Hematopoietic multipotent progenitor cell treated with erythropoietin and hydrocortisone succinate and interleukin-3 and kit ligand, for 8 days (in vitro differentiated cells): ENCODE measurements around the gene MRPL36.
"Not testable (repeated sequence)": the region's sequence is repeated elsewhere in the genome, so short reads cannot be mapped to it uniquely, and the experiment has no call there.

Experiments used
- DNase-seq: peaks from one replicate; pipeline ENCODE4 v3.0.0-alpha.2; 2015

Gene MRPL36

GRCh38 chr5:1814183-1815020, 14.8 kb upstream of the MRPL36 start:
- no peak for DNase-seq

GRCh38 chr5:1810581-1811101, 11.0 kb upstream of the MRPL36 start:
- DNase-seq: no peak

GRCh38 chr5:1809416-1810035, 9.9 kb upstream of the MRPL36 start:
- no peak for DNase-seq

GRCh38 chr5:1808439-1808838, 8.8 kb upstream of the MRPL36 start:
- DNase-seq: no peak

GRCh38 chr5:1807451-1808185, 8.0 kb upstream of the MRPL36 start:
- no peak for DNase-seq

- no peak for DNase-seq
Observed at GRCh38 chr5:1806974-1807373, 7.3 kb upstream of the MRPL36 start.

GRCh38 chr5:1806199-1806598, 6.6 kb upstream of the MRPL36 start:
- DNase-seq: no peak

GRCh38 chr5:1805736-1806135, 6.1 kb upstream of the MRPL36 start:
- no peak for DNase-seq

- DNase-seq: no peak
Observed at GRCh38 chr5:1805326-1805725, 5.7 kb upstream of the MRPL36 start.

- DNase-seq: no peak
Observed at GRCh38 chr5:1804001-1804690, 4.5 kb upstream of the MRPL36 start.

- DNase-seq: no peak
Observed at GRCh38 chr5:1803192-1803591, 3.6 kb upstream of the MRPL36 start.

- DNase-seq: peak; percentile 45
Observed at GRCh38 chr5:1801967-1802295, 2.3 kb upstream of the MRPL36 start.

GRCh38 chr5:1801222-1801966, 1.8 kb upstream of the MRPL36 start, which contains the start of gene NDUFS6:
Gene NDUFS6 (plus strand): TSS chr5:1801407. CDS start chr5:1801418, 11 bp downstream.
- peak; percentile 81 for DNase-seq

- peak; percentile 61 for DNase-seq
Observed at GRCh38 chr5:1800472-1801221, 1.0 kb upstream of the MRPL36 start.

GRCh38 chr5:1799110-1799601, 481 bp downstream of the MRPL36 start:
- peak; percentile 41 for DNase-seq

GRCh38 chr5:1798589-1798988, 1.0 kb downstream of the MRPL36 start:
- not testable (repeated sequence) for DNase-seq

- no peak for DNase-seq
Observed at GRCh38 chr5:1797855-1798254, 1.8 kb downstream of the MRPL36 start.

GRCh38 chr5:1797103-1797800, 2.4 kb downstream of the MRPL36 start:
- no peak for DNase-seq

- no peak for DNase-seq
Observed at GRCh38 chr5:1796371-1797102, 3.1 kb downstream of the MRPL36 start.

- DNase-seq: no peak
Observed at GRCh38 chr5:1795931-1796330, 3.7 kb downstream of the MRPL36 start.
